BJ (cell line): ENCODE results near the gene G6PC3. TPM values are rescaled to one million over a fixed set of nuclear protein-coding genes. Genes with fewer than 3 reads are reported as not detected.
A peak's percentile ranks its signal among the peaks of the same experiment; 100 is the strongest.

Source experiments
- CTCF ChIA-PET: fragments of 350-600 bp; formaldehyde crosslinking; extraction: SDS; loops from one replicate; lab custom pipeline; 2021; ENCODE audit warnings: antibody characterized with exemption, inconsistent platforms; lab: Yijun Ruan, JAX
- POLR2A ChIA-PET: fragments of 300-600 bp; sonication (Branson Sonifier 250); formaldehyde crosslinking; extraction: SDS; loops from one replicate; lab custom pipeline; 2021; ENCODE audit warnings: antibody characterized with exemption; lab: Charles Lee
- DNase-seq: peaks from one replicate; pipeline ENCODE4 v3.0.0-alpha.2; 2011; ENCODE audit warnings: low read depth
- H3K27me3 ChIP-seq: 2 replicates; pipeline ENCODE4 v1.6.0; 2011; ENCODE audit warnings: low read length; ENCODE audit not compliant: control insufficient read depth, insufficient read depth
- H3K36me3 ChIP-seq: 2 replicates; pipeline ENCODE4 v1.5.1; 2011; ENCODE audit warnings: low read length; ENCODE audit not compliant: control insufficient read depth, insufficient read depth
- H3K4me3 ChIP-seq: 2 replicates; pipeline ENCODE4 v1.5.1; 2011; ENCODE audit warnings: low read depth, mild to moderate bottlenecking, control low read depth, low read length
- polyA plus RNA-seq: library from polyadenylated mRNA; depleted of rRNA; stranded (reverse); fragments of >200 nt; gene quantifications from 2 replicates; pipeline ENCODE4 v1.2.3, GENCODE V29; 2011
- TF ChIP-seq, protein P1 (sequence below): IDR thresholded peaks from 2 replicates; pipeline ENCODE4 v1.5.1; 2011; ENCODE audit warnings: low read depth, mild to moderate bottlenecking, control low read depth, inconsistent platforms, low read length, moderate library complexity; ENCODE audit not compliant: insufficient read depth

Gene G6PC3
- polyA plus RNA-seq, 1 experiment = 151 TPM

DNA sequence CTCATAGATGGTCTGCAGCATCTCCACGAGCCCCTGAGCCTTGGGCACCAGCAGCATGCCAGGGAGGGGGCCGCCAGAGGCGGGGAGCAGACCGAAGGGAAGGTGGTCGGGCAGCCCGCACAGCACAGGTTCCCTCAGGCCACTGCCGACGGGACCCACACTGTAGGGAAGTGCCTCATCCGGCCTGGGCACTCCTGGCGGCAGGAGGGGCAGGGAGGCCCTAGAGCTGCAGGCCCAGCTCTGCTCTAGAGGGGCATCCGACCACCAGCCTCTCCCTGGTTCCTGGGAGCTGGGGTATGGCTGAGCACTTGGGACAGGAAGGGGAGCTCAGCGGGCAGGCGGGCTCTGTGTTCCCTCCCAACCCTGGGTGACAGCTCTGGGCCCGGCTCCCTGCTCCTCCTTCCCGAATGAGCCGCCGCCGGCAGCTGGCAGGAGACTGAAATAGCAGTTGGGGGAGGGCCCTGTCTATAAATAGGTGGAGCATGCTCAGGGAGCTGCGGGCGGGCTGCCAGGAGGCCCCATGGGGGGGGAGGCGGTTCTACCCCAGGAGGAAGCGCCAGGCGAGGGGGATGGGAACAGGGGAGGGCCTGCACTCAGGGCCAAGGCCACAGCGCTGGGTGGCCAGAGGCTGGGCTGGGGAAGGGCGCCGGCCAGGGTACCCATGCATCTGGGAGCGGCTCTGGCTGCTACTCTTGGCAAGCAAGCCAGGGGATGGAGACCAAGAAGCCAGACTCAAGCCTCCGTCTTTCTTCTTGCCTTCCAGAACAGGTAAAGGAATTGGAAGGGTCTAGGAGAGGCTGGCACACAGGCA lies 40.5 kb downstream of the G6PC3 start:
- peak; percentile 62 for DNase-seq
- Histone ChIP-seq H3K27me3 (no peaks in the 10 kb centered on the region), H3K4me3 (peak overlapping the region; percentile 54), H3K36me3 (peaks cover 12% of the 10 kb centered on the region)
- POLR2A ChIA-PET = interaction anchor here (0.5 to 0.7 kb wide), 4 partner anchors 21 to 219 kb away, joined by 3 to 15 read pairs (median 8); no protein-coding TSS in a partner anchor
- TF ChIP-seq, protein P1, sequence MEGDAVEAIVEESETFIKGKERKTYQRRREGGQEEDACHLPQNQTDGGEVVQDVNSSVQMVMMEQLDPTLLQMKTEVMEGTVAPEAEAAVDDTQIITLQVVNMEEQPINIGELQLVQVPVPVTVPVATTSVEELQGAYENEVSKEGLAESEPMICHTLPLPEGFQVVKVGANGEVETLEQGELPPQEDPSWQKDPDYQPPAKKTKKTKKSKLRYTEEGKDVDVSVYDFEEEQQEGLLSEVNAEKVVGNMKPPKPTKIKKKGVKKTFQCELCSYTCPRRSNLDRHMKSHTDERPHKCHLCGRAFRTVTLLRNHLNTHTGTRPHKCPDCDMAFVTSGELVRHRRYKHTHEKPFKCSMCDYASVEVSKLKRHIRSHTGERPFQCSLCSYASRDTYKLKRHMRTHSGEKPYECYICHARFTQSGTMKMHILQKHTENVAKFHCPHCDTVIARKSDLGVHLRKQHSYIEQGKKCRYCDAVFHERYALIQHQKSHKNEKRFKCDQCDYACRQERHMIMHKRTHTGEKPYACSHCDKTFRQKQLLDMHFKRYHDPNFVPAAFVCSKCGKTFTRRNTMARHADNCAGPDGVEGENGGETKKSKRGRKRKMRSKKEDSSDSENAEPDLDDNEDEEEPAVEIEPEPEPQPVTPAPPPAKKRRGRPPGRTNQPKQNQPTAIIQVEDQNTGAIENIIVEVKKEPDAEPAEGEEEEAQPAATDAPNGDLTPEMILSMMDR = no peak
- CTCF ChIA-PET = interaction anchor here (0.6 to 2.7 kb wide), 11 partner anchors 10 to 93 kb away, joined by 3 to 14 read pairs (median 4); partner anchors contain the start of gene HDAC5

DNA sequence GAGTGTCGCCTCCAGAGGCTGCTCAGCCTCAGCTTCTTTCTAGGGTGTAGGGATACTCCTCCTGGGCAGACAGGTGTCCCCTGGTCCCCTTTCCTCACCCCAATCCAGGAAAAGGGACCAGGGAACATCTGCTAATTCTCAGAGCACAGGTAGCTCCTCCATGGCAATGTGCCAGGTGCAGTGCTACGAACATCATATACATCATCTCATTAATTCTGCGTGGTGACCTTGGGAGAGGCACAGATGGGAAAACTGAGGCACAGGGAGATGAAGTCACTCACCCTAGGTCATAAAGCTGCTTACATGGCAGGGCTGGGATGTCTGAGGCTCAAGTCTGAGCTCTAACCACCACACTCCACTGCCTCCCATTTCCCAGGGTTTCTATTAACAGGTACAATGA lies 41.2 kb downstream of the G6PC3 start:
- no peak overlapping the region for H3K4me3 ChIP-seq
- ChIA-PET POLR2A (interaction anchor here (0.5 kb wide), 1 partner anchor 42 kb away, joined by 12 read pairs; no protein-coding TSS in a partner anchor), CTCF (interaction anchor here (0.6 to 2.7 kb wide), 8 partner anchors 9 to 92 kb away, joined by 3 to 14 read pairs (median 5); partner anchors contain the start of gene HDAC5)
- no peak for DNase-seq
- TF ChIP-seq, protein P1 = no peak
- H3K36me3 ChIP-seq = peaks cover 13% of the 10 kb centered on the region
- H3K27me3 ChIP-seq = no peaks in the 10 kb centered on the region

DNA sequence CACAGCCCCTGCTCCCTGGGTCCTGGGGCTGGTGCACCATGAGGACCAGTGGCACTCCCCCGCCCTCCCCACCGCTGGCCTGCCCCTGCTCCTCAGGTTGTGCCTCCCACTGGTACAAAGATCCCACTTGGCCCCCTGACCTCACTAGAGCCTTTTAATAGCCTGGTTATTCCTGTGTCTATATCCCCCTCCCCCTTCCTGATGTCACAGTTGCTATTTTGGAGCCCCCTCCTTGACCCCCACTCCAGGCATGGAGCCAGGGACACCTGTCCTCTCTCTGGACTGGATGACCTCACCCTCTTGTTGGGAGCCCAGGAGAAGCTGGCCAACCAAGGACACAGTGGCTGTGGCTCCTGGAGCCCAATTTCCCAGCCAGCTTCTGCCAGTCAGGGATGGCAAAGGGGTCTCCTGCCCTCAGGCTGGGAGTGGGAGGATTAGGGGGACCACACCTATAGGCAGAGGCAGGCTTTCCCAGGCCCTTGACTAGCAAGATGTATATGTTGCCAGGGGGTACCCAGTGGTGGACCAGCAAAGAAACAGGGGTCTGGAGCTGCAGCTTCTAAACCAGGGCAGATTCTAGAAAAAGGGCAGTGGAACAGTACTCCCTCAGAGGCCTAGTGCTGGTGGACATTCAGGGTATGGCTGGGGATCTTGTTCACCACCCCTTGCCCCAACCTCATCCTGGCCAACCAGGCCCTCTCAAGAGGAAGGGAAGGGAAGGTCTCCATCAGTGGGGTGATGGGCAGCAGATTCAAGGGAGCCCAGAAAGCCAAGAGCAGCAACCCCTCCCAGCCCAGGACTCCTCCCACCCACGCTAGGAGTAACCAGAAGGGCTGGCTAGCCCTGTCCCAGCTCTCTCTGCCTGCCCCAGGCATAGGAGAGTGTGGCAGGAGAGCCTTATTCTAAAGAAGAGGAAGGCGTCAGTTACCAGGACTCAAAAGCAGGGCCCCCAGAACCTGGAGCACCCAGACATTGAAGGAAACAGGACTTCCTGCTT lies 42.0 kb downstream of the G6PC3 start:
- CTCF ChIA-PET = interaction anchor here (0.6 to 2.7 kb wide), 7 partner anchors 8 to 1036 kb away, joined by 3 to 14 read pairs (median 6); partner anchors contain the start of gene HDAC5
- Histone ChIP-seq H3K36me3 (peaks cover 12% of the 10 kb centered on the region), H3K27me3 (no peaks in the 10 kb centered on the region), H3K4me3 (no peak overlapping the region)
- TF ChIP-seq, protein P1 = no peak
- POLR2A ChIA-PET = interaction anchor here (0.9 kb wide), 1 partner anchor 11 kb away, joined by 6 read pairs; the partner anchor contains the start of gene HDAC5
- no peak for DNase-seq

DNA sequence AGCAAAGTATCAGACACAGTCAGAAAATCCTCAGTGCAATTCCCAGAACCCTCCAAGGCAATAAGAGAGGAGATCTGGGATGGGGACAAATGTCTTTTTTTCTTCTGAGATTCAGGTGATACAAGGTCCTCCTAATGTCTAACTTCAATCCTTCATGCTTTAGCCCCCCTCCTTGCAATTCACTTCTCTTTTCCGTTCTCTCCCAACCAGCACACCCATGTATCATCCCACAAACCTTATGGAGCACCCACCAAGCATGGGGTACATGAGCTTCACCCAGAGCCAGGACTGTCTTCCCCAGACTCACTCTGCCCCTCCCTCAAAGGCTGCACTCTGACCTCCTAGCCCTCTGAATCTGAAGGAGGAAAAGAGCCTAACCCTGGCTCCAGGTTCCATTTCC lies 42.8 kb downstream of the G6PC3 start:
- CTCF ChIA-PET = interaction anchor here (0.7 to 2.7 kb wide), 6 partner anchors 10 to 169 kb away, joined by 3 to 14 read pairs (median 3); partner anchors contain the start of genes G6PC3 and HDAC5
- Histone ChIP-seq H3K27me3 (no peaks in the 10 kb centered on the region), H3K36me3 (peaks cover 12% of the 10 kb centered on the region), H3K4me3 (no peak overlapping the region)
- TF ChIP-seq, protein P1 = no peak
- POLR2A ChIA-PET = interaction anchor here (0.9 kb wide), 1 partner anchor 10 kb away, joined by 6 read pairs; the partner anchor contains the start of gene HDAC5
- DNase-seq = no peak
